GM18858 (cell line): ENCODE measurements around the gene PDILT.

Source experiments
- ATAC-seq: cut with Tn5 transposase; IDR thresholded peaks from one replicate; pipeline ENCODE4 v1.9.1; 2021; ENCODE audit not compliant: unreplicated experiment

Gene PDILT

DNA sequence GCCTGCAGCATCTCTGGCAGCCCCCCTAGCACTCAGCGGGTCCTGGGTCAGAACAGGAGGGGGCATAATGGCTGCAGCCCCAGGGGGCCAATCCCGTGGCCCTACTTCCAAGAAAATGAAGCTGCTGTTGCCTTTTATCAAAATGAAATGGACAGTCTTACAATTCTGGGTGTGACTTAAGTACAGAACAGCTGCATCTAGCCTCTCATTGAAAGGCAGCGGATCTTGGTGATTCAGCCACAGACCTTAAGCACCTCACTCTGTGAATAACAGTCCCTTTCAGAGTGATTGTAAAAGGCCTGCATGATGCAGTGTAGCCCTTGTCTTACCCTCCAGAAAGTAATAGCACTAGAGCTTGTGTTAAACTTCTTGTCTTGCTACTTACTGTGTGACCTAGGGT, 40.5 kb downstream of the PDILT start:
- no peak for ATAC-seq

DNA sequence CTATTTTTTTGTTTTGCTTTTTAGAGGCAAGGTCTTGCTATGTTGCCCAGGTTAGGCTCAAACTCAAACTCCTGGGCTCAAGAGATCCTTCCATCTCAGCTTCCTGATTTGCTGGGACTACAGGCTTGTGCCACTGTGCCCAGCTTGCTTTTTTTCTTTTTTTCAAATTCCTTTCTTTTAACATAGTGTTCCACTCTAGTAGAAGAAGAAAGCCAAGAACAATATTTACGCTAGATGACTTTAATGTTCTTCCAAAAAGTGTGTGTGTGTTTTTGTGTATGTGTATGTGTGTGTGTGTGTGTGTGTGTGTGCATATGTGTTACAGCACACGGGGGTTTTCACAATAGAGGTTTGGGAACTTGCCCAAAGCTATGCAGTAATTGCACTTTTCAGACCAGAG, 41.3 kb downstream of the PDILT start:
- ATAC-seq, result no peak

DNA sequence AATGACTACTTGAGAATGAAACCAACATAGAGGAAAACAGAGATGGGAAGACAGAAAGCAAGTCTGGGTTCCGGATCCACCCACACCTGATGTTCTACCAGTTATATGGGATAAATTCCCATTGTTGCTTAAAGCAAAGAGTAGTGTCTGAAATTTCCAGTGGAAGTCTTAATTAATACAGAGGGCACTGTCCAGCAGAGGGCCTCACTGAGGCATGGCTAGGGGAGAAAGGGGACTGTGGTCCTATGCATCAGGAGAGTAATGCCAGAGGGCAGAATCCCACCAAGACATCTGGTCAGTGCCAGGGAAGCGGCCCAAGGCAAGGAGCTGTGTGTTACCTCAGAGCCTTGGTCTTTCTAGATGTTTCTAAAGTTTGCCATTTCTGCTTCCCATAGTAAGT, 44.5 kb downstream of the PDILT start:
- ATAC-seq, result no peak

DNA sequence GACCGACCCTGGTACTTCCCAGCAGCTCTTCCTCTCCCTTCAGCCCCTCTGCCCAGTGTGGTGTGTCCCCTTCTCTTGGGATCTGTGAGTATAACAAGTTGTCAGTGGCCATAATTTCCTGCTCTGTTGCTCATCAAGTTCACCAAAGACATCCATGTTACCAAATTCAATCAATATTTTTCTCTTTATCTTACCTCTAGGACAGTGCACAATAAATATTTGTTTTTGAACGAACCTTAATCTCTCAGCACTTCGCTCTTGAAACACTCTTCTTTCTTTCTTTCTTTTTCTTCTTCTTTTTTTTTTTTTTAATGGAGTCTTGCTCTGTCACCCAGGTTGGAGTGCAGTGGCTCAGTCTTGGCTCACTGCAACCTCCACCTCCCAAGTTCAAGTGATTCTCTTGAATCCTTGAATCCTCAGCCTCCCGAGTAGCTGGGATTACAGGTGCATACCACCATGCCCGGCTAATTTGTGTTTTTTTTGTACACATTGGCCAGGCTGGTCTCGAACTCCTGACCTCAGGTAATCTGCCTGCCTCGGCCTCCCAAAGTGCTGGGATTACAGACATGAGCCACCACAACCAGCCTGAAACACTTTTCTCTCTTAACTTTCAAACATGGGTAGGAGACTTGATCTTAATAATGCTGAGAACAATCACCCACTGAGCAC, 49.3 kb downstream of the PDILT start:
- no peak for ATAC-seq

DNA sequence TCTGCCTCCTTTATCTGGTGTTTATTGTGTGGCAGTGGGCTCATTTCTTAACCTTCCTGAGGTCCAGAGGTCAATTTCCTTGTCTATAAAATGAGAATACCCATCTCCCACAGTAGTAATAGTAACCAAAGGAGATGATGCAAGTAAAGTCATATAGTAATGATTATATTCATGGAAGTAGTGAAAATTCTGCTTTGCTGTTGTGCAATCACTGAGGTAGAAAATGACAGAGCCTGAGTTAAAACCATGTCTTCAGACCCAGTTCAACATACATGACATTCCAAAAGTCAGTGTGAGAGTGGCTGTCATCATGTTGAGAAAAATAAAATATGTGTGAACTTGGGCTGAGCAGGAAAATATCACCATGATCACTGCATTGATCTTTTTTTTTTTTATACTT, 51.2 kb downstream of the PDILT start:
- no peak for ATAC-seq

DNA sequence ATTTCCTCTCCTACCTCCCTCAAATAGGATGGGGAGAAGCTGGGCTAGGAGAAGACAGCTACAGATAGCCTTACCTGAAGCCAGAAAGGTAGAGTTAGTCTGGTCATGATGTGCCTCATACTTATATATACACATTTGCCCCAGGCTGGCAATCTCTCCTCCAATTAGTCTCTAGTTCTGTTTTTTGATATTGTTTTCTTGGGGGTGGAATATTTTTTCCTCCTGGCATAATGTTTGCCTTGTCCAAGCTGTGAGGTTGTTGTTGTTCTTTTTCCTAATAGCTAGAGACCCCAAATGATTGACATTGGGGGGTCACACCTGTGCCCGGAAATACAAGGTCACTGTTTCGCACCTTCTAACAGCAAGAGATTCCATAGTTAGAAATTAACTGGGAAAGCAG, 51.9 kb downstream of the PDILT start, which contains the start of gene UMOD:
Gene UMOD, minus strand, starts transcription at position 101 of the 400 bp plus-strand sequence. CDS start 1,978 bp downstream, outside the sequence.
- no peak for ATAC-seq

DNA sequence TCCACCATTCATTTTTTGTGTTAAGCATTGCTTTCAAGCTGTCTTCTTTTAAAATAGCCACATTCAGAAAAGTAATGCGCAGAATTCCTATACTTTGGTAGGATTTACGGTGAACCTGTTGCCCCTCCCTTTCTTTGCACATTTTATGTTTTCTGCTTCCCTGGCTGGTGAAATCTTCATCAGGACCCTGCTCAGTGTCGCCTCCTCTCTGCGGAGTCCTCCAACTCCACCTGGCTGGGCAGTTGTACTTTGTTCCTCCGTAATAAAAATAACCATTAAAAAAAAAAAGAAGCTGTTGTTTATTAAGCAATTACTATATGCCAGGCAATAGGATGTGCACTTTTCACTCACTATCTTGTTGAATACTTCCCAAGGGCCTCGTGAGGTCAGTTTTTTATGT, 54.9 kb downstream of the PDILT start:
- ATAC-seq, result no peak

DNA sequence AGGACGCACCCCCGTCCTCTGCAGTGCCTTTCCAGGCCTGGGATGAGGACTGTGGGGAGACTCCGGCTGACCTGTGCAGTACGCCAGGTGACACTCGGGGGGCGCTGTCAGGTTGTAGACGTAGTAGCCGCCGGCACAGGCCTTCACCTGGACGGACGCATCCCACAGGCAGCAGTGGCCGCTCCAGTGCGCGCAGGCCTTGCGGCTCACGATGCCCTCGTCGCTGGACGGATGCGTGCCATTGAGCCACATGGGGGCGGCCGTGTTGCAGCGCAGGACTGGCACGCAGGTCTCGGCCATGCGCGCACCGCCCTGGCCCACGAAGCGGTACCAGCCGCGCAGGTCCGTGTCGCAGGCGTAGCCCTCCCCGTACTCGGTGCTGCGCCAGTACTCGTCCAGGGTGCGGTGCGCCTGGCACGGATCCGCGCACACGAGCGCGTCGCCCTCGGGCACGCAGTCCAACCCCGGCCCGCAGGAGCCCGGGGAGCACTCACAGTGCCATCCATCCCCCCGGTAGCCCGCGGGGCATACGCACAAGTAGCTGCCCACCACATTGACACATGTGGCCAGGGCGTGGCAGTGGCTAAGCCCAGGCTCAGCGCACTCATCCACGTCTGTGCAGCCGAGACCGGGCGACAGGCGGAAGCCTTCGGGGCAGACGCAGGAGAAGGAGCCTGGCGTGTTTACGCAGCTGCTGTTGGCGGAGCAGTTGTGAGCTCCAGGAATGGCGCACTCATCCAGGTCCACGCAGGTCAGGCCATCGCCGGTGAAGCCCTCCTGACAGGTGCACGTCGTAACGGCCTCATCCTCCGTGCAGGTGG, 56.0 kb downstream of the PDILT start:
- ATAC-seq, result no peak

DNA sequence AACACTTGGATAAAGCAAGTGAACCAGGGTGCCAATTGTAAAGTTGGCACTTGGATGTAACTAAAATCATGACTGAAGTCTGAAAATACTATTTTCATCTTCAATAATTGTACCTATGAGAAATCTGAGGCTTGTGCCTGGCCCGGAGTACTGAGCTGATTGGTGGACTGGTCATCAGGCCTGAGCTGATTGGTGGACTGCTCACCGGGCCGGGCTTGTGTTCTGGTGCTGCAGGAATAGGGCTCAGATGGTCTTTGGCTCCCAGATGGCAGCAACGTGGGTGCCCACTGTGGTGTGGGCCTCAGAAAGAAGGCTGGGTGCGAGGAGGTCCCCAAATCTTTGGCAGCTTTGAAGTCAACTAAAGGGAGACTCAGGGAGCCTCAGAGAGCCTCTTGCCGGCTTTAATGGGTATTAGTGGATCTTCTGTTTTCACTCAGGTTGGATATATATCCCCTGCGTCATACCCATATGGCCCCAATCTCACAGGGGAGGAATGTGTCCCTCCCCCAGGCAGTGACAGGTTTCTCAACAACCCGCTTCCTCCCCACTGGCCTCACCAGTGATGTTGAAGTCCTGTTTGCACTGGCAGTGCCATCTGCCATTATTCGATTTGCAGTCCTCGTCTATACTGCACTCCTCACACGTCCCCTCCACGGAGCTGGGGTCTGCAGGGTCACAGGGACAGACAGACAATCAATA, 56.7 kb downstream of the PDILT start:
- no peak for ATAC-seq

DNA sequence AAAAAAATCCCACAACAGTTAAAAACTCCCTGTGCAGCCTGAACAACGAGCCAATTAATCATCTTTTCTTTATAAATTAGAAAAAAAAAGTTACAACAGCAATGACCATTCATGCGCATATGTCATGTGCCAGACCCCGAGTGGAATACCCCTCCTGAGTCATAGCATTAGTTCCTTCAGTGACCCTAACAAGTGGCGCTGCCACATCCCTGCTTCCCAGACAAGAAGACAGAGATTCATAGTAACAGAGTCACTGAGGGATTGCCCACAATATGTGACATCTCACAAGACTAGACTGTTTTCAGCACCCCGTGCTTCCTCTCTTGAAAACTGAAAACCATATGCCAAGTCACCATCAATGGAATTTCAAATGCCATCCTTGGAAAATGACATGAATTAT, 59.9 kb downstream of the PDILT start:
- ATAC-seq, result no peak

DNA sequence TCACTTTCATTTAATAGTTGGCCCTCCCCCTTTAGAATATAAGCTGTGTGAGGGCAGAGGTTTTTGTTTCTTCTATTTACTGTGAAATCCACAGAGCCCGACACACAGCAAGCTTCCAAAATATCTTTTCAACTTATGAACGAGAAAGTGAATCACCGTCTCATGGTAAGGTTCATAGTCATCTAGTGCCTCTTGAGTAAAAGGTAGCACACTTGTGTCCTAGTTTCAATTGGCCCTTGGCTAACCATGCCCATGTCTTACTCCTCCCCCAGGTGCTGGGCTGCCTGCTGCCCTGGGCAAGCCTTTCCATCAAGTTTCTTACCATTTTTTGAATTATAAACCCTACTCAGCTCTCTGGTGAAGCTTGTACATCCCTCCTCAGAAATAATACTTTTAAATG, 64.8 kb downstream of the PDILT start:
- ATAC-seq, result no peak

DNA sequence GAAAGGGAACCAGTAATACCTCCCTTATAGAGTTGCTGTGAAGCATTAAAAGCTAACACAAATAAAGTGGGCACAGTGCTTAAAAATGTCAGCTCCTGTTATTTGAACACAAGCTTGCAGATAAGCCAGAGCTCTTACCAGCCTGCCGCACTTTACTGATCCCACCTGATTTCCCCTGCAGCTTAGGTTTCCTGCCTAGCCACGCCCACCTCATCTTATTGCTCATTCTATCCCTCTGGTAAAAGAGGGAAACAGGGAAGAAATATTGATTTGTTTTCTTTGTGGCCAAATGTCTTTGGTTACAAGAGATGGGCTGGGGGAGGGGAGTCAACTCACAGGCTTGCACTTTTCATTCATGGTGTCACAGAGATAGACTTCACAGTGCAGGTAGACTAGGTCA, 67.6 kb downstream of the PDILT start:
- no peak for ATAC-seq

DNA sequence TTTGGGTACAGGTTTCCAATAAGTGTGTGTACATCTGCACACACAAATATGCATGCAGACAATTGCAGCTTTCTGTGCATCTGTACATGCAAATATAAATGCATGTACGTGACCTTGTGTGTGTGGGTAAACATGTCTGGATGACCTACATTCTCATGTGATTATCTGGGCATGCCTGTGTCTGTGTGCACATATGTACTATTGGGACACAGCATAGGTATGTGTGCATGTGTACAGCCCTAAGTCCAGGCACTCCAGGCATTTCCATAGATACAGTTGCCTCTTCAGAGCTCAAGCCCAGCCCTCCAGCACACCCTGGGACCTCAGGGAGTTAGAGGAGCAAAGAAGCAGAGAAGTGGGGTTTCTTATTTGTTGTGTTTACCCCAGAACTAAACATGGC, 70.1 kb downstream of the PDILT start:
- ATAC-seq, result no peak

DNA sequence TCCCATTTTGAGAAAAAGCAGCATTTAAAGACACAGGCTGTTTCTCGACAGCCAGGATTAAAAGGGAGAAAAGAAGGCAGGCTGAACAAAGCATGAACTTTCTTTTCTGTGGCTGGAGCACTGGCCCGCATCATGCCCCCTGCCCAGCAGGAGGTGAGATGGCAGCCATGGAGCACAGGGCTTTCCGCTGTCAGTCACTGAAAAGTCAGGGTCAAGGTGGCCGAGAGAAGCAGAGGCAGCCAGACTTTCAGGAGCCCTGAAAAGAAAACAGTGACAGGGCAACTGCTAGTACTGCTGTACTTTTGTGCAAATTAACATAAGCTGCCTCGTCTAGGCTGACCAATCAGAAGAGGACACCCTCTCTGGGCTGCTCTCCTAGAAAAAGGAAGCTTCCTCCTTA, 71.4 kb downstream of the PDILT start:
- ATAC-seq, result no peak

DNA sequence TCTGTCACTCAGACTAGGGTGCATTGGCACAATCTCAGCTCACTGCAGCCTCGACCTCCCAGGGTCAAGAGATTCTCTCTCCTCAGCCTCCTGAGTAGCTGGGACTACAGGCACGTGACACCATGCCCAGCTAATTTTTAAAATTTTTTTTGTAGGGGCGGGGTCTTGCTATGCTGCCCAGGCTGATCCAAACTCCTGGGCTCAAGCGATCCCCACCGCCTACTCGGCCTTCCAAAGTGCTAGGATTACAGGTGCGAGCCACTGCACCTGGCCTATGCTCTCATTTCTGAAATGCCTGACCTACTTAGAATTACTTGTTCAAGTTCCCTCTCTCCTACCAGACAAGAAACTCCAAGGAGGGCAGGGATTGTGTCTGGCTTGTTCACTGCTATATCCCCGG, 72.1 kb downstream of the PDILT start:
- ATAC-seq, result no peak

DNA sequence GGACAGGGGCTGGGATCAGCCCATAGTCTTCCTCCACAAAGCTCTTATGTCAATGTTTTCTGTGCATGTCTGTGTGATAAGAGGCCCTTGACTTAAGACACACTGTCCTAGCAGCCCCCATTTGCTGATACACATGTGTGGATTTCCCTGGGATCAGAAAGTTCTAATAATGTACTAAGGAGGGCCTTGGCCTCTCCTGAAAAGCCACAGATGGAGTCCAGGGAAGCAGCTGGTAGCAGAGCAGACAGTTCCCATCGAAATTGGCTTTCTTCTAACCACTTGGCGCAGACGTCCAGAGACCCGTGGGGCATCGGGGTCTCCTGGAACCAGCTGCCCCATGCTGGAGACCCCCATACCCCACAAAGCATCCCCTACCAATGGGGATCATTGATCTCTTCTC, 72.9 kb downstream of the PDILT start:
- ATAC-seq, result no peak

DNA sequence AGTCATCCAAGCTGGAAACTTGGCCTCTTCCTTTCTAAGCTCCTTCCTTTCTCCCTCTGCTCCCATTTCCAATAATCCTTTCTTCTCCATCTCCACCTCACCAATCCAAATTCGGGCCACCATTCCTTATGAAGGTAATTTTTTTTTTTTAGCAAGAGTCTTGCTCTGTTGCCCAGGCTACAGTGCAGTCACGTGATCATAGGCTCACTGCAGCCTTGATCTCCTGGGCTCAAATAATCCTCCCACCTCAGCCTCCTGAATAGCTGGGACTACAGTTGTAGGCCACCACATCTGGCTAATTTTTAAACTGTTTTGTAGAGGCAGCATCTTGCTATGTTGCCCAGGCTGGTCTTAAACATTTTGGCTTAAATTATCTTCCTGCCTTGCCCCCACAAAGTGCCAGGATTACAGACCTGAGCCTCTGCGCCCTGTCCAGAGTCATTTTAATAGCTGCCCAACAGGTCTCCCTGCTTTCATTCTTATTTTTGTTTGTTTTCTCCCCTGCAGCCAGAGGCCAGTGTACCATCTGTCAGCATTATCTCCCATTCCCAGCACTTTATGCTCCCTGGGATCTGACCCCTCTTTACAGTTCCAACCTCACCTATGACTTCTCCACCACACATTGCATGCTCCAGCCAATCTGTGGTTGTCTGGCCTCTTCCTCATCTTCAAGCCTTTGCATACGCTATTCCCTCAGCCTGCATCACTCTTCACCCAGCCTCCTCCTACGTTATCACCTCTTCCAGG, 75.0 kb downstream of the PDILT start:
- no peak for ATAC-seq

DNA sequence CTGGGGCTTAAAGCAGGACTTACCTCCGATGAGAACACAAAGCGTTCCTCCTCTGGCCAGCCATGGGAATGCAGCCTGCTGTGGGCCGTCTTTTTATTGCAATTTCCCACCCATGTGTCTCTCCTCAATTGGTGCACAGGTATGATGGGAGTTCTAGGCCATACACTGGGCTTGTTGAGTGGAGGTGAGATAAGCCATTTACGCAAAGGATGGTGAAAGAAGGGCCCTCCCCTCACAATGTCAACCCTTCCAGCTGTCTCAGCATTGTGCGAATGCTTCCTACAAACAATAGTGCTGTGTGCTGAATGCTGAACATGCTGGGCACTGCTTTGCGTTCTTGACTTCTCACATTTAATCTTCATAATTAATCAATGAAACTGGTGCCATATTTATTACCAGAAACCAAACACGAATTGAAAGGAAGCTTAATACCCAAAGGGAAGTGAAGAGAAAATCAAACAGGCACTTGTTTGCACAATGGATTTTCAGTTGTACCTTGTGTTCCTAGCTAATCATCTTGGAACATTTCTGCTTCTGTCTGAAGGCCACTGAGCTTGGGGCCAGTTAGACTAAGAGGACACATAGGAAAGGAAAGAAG, 77.0 kb downstream of the PDILT start, which contains the start of gene GP2:
Gene GP2, minus strand, starts transcription at position 70 of the 598 bp plus-strand sequence. CDS start 1,082 bp downstream, outside the sequence.
- ATAC-seq, result no peak

DNA sequence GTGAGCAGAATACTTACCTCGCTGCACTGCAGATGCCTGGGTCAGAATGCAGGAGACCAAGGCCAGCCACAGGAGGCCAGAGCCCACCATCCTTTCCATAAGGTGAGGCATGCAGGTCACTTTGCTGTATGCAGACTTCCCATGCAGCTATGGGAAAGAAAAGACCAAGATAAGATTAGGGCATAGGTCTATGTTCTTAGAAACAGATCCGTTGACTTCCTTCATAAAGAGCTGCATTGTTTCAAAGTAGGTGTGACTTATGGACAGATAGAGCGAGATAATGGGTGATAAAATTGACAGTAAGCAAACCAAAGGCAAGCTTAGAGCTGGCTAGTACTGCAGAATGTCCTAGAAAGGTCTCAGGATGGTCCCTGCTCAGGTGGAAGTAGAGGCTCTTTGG, 78.2 kb downstream of the PDILT start:
- ATAC-seq, result no peak

DNA sequence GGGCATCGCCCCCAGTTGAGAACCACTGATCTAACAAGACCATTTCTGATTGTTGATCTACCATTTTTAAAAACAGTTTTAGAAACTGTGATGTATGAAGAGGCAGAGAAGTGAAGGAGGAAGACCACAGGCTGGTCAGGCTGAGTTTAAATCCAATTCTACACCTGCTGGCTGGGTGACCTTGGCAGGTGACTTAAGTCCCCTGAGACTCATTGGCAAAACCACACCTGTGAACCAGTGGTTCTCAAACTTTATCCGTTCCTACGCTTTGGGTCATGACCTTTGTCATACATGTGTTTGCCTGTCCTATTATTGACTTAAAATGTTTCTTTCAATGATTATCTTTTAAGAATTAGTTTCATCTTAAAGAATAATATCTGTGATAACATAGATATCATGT, 79.5 kb downstream of the PDILT start:
- no peak for ATAC-seq
